SK-N-MC (cell line): ENCODE data around the gene UBAP1L.

Experiments
- EZH2 ChIP-seq: fragments of 200-600 bp; sonication (generic); IDR thresholded peaks from one replicate; pipeline ENCODE4 v1.6.1; 2017; ENCODE audit warnings: antibody characterized with exemption
- POLR2AphosphoS5 ChIP-seq: IDR thresholded peaks from 2 replicates; pipeline ENCODE4 v1.6.1; 2012; ENCODE audit warnings: mild to moderate bottlenecking, low read depth, low read length, borderline replicate concordance

DNA sequence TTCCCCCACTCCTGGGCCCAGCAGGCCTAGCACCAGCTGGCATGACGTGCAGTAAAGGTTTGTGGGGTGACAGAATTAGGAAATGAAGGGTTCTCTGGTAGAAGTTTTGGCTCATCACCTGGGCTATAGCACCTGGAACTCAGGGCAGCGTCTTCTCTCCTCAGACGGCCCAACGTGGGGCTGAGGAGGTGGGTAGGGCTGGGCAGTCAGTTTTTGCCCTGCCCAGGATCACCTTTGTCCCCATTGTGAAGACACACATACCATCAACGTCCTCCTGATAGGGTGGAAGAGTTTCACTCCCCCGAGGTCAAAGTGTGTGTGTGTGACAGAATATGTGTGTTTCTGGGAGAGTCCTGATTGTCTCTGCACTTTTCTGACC lies 26.4 kb downstream of the UBAP1L start:
- TF ChIP-seq POLR2AphosphoS5 = no peak
- no peak for TF ChIP-seq EZH2
